MCF 10A (cell line): Measurements from ENCODE around the gene UNC93A. TPM values are rescaled to one million over a fixed set of nuclear protein-coding genes. Genes with fewer than 3 reads are reported as not detected.
"Not testable (repeated sequence)": the region's sequence is repeated elsewhere in the genome, so short reads cannot be mapped to it uniquely, and the experiment has no call there.

Experiments used
- BruUV-seq: library from RNA; stranded (reverse); fragments of 400-500 nt; replicated peaks from 2 replicates; lab custom pipeline; 2021; lab: Mats Ljungman, UMichigan
- CTCF ChIA-PET: fragments of 300-600 bp; sonication (Branson Sonifier 250); formaldehyde crosslinking; extraction: SDS; loops from one replicate; lab custom pipeline; 2021; ENCODE audit warnings: antibody characterized with exemption, inconsistent platforms; lab: Yijun Ruan, JAX
- POLR2A ChIA-PET: fragments of 300-600, 350-650 bp; sonication (Branson Sonifier 250); formaldehyde crosslinking; extraction: SDS; loops from one replicate; lab custom pipeline; 2020; ENCODE audit warnings: antibody characterized with exemption, inconsistent platforms; lab: Yijun Ruan, JAX
- DNase-seq: peaks from one replicate; pipeline ENCODE4 v3.0.0-alpha.2; 2018; ENCODE audit not compliant: unreplicated experiment
- H3K27ac Mint-ChIP-seq: one replicate; pipeline ENCODE4 v1.8.0; 2022; ENCODE audit warnings: mild to moderate bottlenecking, low read depth, mixed read lengths; ENCODE audit not compliant: unreplicated experiment
- H3K27me3 Mint-ChIP-seq: one replicate; pipeline ENCODE4 v1.8.0; 2022; ENCODE audit warnings: mixed read lengths; ENCODE audit not compliant: insufficient read depth, unreplicated experiment
- H3K36me3 Mint-ChIP-seq: one replicate; pipeline ENCODE4 v1.8.0; 2022; ENCODE audit warnings: mild to moderate bottlenecking, moderate library complexity, mixed read lengths; ENCODE audit not compliant: insufficient read depth, unreplicated experiment
- H3K4me1 Mint-ChIP-seq: one replicate; pipeline ENCODE4 v1.8.0; 2022; ENCODE audit warnings: mixed read lengths; ENCODE audit not compliant: insufficient read depth, unreplicated experiment
- H3K4me3 Mint-ChIP-seq: one replicate; pipeline ENCODE4 v1.8.0; 2022; ENCODE audit warnings: mild to moderate bottlenecking, moderate library complexity, mixed read lengths; ENCODE audit not compliant: unreplicated experiment
- H3K9me3 Mint-ChIP-seq: one replicate; pipeline ENCODE4 v1.8.0; 2022; ENCODE audit warnings: mixed read lengths; ENCODE audit not compliant: unreplicated experiment
- intact Hi-C: fragments of 100-400 bp; cut with micrococcal nuclease; formaldehyde crosslinking; loops from 2 replicates; pipeline ENCODE4 v1.14.1; 2022
- total RNA-seq: library from RNA; stranded (reverse); gene quantifications from 2 replicates; pipeline ENCODE4 v1.2.3, GENCODE V29; 2022
- TF ChIP-seq, protein P1 (sequence below): fragments of 200-600 bp; IDR thresholded peaks from one replicate; pipeline ENCODE4 v1.8.0; 2022; ENCODE audit warnings: antibody characterized with exemption, mild to moderate bottlenecking; ENCODE audit not compliant: unreplicated experiment

UNC93A gene
- total RNA-seq, 1 experiment from 2014 or later, result not detected

DNA sequence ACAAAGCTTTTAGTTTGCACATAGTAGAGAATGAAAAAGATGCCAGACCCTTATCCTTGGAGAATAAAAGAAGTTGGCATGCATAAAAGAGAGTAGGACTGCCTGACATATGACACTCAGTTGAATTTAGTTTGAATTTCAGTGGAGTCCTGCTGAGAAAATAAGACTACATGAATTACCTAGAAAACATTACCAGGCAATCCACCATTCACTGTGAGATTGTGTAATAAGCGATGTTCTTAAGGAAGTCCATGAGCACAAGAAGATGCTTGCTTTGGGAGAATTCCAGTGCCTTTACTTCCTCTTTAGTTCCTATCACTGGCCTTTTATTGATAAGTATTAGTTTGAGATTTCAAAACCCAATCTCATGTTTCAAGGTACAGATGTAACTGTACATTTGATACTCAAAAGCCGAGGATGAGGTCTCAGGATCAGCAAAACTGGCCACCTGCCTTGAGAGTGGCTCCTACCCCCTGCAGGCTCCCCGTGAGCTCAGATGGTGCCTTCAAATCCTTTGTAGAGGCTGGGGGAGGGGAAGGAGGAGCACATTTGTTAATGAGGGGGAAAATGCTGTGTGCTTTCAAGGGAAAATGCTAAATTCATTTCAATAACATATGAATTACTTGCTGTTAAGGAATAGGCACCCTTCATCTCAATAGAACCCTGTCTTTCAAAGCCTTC lies 11.2 kb upstream of the UNC93A start:
- POLR2A ChIA-PET, result no interaction called here
- intact Hi-C loops, result no loop called here

DNA sequence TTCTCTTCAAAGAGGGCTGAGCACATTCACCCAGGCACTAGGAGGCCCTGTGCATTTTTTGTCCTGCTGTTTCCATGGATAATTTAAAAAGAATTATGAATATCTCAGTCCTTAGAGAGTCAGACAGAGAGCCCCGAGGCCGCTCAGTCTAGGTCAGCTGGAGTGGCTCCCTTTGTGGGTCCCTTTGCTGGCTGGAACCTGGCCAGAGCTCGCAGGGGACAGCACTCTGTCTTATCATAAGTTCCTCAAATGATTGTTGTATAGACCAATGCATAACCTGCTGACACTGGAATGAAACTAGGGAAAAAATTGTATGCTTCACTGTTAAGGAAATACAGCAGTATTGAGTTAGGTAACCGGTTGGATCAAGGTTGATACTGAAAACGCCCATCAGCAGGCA lies 10.6 kb upstream of the UNC93A start:
- POLR2A ChIA-PET, H3K9me3 Mint-ChIP-seq, DNase-seq, H3K27ac Mint-ChIP-seq, BruUV-seq, intact Hi-C loops, H3K36me3 Mint-ChIP-seq, H3K4me1 Mint-ChIP-seq, H3K4me3 Mint-ChIP-seq: not testable (repeated sequence)
- CTCF ChIA-PET, result interaction anchor here (0.6 to 1.3 kb wide), 2 partner anchors 10 to 96 kb away, joined by 3 to 8 read pairs; partner anchors contain the start of gene UNC93A
- H3K27me3 Mint-ChIP-seq, result peaks cover 88% of the 10 kb centered on the region

More for the DNA sequence above, 11.2 kb upstream of the UNC93A start:
- DNase-seq, result no peak
- Mint-ChIP-seq H3K27me3 (peaks cover 94% of the 10 kb centered on the region), H3K9me3 (no peaks in the 10 kb centered on the region), H3K27ac (no peak overlapping the region), H3K4me3 (no peak overlapping the region), H3K36me3 (peaks cover 6% of the 10 kb centered on the region), H3K4me1 (no peaks in the 10 kb centered on the region)
- TF ChIP-seq, protein P1, sequence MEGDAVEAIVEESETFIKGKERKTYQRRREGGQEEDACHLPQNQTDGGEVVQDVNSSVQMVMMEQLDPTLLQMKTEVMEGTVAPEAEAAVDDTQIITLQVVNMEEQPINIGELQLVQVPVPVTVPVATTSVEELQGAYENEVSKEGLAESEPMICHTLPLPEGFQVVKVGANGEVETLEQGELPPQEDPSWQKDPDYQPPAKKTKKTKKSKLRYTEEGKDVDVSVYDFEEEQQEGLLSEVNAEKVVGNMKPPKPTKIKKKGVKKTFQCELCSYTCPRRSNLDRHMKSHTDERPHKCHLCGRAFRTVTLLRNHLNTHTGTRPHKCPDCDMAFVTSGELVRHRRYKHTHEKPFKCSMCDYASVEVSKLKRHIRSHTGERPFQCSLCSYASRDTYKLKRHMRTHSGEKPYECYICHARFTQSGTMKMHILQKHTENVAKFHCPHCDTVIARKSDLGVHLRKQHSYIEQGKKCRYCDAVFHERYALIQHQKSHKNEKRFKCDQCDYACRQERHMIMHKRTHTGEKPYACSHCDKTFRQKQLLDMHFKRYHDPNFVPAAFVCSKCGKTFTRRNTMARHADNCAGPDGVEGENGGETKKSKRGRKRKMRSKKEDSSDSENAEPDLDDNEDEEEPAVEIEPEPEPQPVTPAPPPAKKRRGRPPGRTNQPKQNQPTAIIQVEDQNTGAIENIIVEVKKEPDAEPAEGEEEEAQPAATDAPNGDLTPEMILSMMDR, result no peak
- CTCF ChIA-PET, result no interaction called here
- no TSS peak for BruUV-seq

DNA sequence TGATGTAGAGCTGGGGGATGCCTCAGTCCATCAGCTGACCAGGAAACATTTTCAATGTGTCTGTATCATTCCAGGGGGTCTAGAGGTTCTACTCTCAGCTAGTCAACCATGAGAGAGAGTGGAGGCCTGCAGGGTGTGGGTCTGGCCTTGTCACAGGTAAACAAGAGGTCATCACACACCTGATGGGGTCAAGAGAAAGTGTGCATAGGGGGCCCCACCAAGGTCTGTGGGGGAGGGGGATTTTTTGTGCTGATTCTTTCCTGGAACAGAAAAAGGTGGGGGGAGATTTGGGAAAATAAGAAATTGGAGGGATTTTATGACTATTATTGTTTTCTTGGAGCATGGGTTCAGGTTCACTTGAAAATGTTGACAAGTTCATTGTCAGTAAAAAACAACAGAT lies 8.9 kb upstream of the UNC93A start:
- H3K36me3 Mint-ChIP-seq, result peaks cover 6% of the 10 kb centered on the region
- DNase-seq, result no peak
- TF ChIP-seq, protein P1, result no peak
- peaks cover 73% of the 10 kb centered on the region for H3K27me3 Mint-ChIP-seq
- H3K27ac Mint-ChIP-seq, result no peak overlapping the region
- POLR2A ChIA-PET, result no interaction called here
- no peaks in the 10 kb centered on the region for H3K9me3 Mint-ChIP-seq
- H3K4me3 Mint-ChIP-seq, result no peak overlapping the region
- no TSS peak for BruUV-seq
- intact Hi-C loops, result no loop called here
- H3K4me1 Mint-ChIP-seq, result no peaks in the 10 kb centered on the region
- CTCF ChIA-PET, result interaction anchor here (0.5 kb wide), 1 partner anchor 32 kb away, joined by 3 read pairs; no protein-coding TSS in a partner anchor

DNA sequence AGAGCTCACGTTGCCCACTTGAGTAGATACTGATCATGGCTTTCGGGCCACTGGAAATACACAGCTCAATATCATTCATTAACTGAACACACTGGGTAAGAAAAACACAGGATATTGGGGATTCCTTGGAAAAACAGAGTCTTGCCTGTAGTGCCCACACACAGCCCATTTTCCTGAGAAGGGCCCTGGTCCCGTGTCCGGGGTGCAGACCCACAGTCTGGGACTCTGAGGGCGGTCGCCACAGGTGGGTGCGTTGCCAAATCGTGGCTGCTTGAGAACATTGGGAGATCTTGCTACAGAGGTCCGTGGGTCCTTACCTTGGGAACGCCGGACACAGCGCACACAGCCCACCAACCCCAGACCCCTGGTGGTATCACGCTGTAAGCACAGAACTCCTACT lies 6.5 kb upstream of the UNC93A start:
- H3K4me1 Mint-ChIP-seq, BruUV-seq, intact Hi-C loops, DNase-seq, POLR2A ChIA-PET, H3K9me3 Mint-ChIP-seq, H3K4me3 Mint-ChIP-seq, H3K27ac Mint-ChIP-seq, H3K36me3 Mint-ChIP-seq: not testable (repeated sequence)
- CTCF ChIA-PET, result interaction anchor here (0.6 kb wide), 1 partner anchor 369 kb away, joined by 3 read pairs; no protein-coding TSS in a partner anchor
- peaks cover 49% of the 10 kb centered on the region for H3K27me3 Mint-ChIP-seq

DNA sequence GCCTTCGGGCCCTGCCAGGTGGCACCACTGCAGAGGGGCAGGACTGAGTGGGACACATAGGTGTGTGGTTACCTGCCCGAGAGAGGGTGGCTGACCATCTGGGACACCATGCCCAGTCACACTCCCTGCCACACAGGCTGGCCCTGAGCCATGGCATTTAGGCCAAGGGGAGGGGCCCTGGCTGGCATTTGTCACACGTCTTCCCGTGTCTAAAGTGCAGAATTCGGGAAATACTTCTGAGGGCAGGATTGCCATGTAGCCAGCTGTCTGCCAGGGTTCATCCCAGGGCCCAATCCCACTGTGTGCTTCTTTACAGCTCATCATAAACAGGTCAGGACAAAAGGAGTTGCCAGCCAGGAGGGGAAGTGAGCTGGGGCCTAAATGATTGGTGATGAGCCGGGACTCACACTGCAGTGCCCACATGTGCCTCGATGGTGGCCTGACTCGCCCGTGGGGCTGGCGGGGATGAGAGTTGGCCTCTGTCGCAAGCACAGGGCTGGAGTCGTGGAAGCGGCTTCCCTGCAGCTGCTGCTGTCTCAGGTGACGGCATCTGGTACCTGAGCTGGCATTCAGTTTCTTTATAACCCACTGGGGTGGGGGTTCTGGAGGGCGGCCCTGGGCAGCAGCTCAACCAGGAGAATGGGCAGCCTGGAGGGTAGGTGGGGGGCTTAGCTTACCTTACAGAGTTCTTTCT lies 5.9 kb upstream of the UNC93A start:
- intact Hi-C loops, result no loop called here
- no peak overlapping the region for H3K27ac Mint-ChIP-seq
- H3K4me1 Mint-ChIP-seq, result no peaks in the 10 kb centered on the region
- no peaks in the 10 kb centered on the region for H3K9me3 Mint-ChIP-seq
- H3K27me3 Mint-ChIP-seq, result peaks cover 43% of the 10 kb centered on the region
- no TSS peak for BruUV-seq
- DNase-seq, result no peak
- TF ChIP-seq, protein P1, result no peak
- CTCF ChIA-PET, result interaction anchor here (0.6 kb wide), 1 partner anchor 369 kb away, joined by 3 read pairs; no protein-coding TSS in a partner anchor
- POLR2A ChIA-PET, result no interaction called here
- no peak overlapping the region for H3K4me3 Mint-ChIP-seq
- no peaks in the 10 kb centered on the region for H3K36me3 Mint-ChIP-seq
